ENCODE data around the gene MED23.
"Not testable (repeated sequence)": the region's sequence is repeated elsewhere in the genome, so short reads cannot be mapped to it uniquely, and the experiment has no call there.

The MED23 gene

DNA sequence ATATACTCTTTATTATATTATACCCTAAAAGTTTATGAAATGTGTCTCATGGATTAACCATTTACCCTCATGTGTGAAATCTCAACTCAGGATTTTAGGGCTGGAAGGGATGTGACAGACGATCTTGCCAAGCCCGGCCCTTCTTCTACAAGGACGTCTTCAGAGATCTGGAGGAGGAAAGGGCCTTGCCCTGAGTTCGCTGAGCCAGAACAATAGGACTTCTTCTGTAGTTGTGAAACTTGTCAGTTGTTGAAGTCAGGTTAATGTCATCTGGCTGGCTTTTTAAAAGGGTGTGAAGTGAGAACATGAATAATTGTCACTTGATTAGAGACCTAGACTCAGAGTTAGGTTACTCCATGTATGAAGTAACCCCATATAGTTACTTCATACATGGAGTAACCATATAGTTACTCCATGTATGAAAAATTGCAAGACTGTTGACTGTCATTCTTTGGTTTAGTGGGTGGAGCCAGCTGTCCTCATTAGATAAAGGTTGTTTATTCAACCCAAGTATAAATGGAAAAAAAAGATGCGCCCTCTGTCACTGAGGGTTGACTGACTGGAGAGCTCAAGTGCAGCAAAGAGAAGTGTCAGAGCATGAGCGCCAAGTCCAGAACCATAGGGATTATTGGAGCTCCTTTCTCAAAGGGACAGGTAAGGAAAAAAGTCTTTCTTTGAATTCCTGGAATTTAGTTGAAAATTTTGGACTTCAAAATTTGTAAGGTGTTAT, 55.2 kb downstream of the MED23 start, which contains the start of gene ARG1:
TSS of gene ARG1 (plus strand) at position 541 of the 730 bp plus-strand sequence. CDS start at position 598, 57 bp downstream.
- DNase-seq (ENCODE audit: low spot score) = no peak

- DNase-seq (ENCODE audit: low spot score) = no peak
Measured at GRCh38 chr6:131568726-131569125, 59.3 kb downstream of the MED23 start.

- DNase-seq (ENCODE audit: low spot score) = no peak
Measured at GRCh38 chr6:131565056-131565455, 63.0 kb downstream of the MED23 start.

GRCh38 chr6:131561925-131562707, 65.9 kb downstream of the MED23 start:
- DNase-seq (ENCODE audit: low spot score) = no peak

DNA sequence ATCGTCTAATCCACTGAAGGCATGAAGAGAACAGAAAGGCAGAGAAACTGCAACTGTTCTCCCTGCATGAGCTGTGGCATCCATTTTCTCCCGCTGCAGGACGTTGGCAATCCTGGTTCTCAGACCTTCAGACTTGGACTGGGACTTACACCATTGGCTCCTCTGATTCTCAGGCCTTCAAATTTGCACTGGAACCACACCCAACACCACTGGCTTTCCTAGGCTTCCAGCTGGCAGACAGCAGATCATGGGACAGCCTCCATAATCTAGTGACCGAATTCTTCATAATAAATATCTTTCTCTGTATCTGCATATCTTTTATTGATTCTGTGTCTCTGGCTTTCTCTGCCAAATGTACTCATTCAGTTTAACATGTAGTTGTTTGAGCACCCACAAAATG, 69.1 kb downstream of the MED23 start:
- DNase-seq (ENCODE audit: low spot score) = no peak

DNA sequence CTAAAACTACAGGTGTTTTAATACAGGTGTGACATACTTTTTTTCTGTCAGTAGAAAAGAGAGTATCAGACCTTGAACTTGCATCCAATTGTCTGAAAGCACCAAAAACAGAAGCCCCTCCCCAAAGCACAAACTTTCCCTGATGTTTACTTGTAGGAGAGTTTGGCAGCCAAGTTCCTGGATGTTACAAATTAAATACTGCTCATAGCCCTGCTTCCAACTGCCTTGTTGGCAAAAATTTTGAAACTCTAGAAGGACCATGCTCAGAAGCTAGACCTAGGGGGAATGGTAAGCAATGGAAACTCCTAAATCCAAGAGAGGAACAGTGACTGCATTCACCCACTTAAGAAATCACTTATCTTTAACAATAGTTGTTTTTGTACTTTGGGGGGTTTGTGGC, 72.0 kb downstream of the MED23 start:
- DNase-seq (ENCODE audit: low spot score) = no peak

DNA sequence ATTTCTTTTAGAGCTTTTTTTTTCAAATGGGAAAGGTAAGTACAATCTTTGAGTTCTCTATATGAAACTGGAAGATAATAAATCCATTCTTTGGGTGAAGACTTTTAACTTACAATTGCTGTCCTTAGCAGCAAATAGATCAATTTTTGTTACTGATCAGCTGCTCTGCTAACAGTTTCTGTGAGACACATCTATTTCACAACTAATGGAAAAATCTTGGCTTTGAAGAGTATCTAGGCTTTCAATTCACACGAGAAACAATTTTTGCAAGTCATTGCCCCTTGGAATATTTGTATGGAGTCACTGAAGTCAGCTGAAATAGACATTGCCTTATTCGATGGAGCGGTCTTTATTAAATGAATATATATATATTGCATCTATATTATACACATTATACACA, 75.5 kb downstream of the MED23 start:
- no peak for DNase-seq (ENCODE audit: low spot score)

DNA sequence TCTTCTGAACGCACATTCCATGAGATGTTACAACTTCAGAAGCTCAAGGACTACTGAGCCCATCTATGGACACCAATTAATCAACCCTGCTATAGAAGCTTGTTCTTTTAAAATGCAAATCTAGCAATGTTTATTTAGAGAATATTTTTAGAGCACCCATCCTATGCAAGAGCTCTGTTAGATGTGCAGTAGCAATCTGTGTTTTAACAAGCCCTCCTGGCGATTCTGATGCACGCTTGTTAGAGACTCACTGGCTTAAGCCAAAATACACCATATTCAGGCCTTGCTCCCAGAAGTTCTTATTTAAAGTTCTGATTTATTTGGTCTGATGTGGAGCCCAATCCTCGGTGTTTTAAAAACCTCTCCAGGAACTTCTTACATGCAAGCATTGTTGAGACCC, 76.1 kb downstream of the MED23 start:
- DNase-seq (ENCODE audit: low spot score) = no peak

GRCh38 chr6:131549811-131550210, 78.2 kb downstream of the MED23 start:
- no peak for DNase-seq (ENCODE audit: low spot score)

DNA sequence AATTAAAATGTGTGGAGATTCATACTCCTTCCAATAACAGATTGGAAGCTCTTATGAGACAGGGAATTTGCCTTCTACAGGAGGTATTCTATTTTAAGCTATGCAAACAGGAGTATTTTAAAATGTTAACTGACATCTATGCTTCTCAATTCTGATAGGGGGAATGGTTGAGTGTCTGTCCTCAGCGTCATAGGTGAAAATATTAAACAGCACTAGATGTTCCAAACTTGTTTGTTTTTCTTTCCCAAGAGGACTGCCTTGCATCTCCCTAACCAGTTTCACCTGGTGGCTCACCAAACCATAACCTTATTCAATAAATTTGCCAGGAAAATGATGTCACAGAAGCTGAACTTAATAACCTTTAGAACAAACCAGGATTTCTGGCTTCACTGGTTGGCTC, 79.6 kb downstream of the MED23 start:
- DNase-seq (ENCODE audit: low spot score) = no peak

DNA sequence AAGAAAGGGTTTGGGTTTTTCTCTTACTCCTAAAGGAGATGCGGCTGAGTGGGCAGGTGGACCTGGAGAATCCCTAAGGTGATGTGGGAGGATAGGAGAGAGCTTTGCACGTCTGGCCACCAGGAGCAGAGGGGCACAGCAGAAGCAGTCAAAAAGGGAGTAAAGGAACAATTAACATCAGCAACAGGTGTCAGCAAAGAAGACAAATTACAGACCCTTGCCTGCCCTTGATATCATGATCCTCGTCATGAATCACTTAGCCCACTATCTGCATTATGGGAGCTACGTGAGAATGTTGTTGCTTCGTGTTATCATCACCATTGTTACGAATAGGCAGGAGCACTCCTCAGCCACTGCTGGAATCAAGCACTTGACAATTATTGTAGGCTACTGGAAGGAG, 80.6 kb downstream of the MED23 start:
- no peak for DNase-seq (ENCODE audit: low spot score)

DNA sequence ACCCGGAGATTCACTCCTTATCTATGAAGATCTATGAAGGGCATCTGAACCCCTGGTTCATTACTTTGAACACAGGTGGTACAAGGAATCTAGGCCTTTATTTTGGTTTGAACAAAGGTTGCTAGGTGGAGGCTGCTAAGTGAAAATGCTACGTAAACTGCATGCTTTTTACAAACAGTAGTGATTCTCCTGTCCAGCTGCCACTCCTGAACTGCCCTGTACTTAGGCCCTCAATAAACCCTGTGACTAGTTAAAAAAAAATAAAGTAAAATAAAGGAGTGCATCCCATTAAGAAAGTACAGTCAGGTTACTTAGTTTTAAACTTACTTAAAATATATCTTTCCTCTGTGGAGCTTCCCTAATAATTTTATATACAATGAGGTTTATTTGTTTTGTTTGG, 82.7 kb downstream of the MED23 start:
- no peak for DNase-seq (ENCODE audit: low spot score)

DNA sequence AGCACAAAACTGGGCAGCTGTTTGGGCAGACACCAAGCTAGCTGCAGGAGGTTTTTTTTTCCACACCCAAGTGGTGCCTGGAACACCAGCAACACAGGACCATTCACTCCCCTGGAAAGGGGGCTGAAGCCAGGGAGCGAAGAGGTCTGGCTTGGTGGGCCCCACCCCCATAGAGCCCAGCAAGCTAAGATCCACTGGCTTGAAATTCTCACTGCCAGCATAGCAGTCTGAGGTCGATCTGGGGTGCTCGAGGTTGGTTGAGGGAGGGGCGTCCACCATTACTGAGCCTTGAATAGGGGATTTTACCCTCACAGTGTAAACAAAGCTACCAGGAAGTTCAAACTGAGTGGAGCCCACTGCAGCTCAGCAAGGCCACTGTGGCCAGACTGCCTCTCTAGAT, 89.4 kb downstream of the MED23 start:
- not testable (repeated sequence) for DNase-seq (ENCODE audit: low spot score)

DNA sequence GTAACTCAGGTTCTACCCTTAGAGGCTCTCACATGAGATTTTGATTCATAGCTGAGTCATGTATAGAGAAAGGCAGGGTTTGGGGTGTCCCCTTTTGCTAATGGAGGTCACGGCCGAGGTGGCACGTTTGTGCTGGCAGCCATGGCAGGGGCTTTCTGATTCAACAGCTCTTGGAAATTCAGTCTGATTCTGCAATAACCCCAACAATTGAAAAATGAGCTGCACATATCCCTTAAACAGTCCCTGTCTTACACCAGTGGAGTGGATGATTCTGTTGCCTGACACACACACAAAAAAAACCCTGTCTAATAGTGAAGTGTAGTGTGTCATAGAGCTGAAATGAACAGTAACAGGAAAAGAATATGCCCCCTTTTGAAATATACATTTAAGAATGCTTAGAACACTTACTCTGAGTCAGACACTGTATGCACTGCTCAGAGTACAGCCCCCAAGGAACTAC, 95.4 kb downstream of the MED23 start:
- no peak for DNase-seq (ENCODE audit: low spot score)

GRCh38 chr6:131531681-131532080, 96.4 kb downstream of the MED23 start:
- DNase-seq (ENCODE audit: low spot score) = not testable (repeated sequence)

- not testable (repeated sequence) for DNase-seq (ENCODE audit: low spot score)
Measured at GRCh38 chr6:131530936-131531335, 97.1 kb downstream of the MED23 start.

DNA sequence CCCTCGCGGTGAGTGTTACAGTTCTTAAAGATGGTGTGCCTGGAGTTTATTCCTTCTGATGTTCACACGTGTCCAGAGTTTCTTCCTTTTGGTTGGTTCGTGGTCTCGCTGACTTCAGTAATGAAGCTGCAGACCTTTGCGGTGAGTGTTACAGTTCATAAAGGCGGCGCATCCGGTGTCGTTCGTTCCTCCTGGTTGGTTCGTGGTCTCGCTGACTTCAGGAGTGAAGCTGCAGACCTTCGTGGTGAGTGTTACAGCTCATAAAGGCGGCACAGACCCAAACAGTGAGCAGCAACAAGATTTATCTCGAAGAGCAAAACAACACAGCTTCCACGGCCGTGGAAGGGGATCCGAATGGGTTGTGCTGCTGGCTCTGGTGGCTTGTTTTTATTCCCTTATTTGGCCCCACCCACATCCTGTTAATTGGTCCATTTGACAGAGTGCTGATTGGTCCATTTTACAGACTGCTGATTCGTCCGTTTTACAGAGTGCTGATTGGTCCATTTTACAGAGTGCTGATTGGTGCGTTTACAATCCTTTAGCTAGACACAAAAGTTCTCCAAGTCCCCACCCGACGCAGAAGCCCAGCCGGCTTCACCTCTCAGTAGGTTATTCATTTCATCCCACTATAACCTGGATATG, 103.2 kb downstream of the MED23 start:
- DNase-seq (ENCODE audit: low spot score) = no peak

DNA sequence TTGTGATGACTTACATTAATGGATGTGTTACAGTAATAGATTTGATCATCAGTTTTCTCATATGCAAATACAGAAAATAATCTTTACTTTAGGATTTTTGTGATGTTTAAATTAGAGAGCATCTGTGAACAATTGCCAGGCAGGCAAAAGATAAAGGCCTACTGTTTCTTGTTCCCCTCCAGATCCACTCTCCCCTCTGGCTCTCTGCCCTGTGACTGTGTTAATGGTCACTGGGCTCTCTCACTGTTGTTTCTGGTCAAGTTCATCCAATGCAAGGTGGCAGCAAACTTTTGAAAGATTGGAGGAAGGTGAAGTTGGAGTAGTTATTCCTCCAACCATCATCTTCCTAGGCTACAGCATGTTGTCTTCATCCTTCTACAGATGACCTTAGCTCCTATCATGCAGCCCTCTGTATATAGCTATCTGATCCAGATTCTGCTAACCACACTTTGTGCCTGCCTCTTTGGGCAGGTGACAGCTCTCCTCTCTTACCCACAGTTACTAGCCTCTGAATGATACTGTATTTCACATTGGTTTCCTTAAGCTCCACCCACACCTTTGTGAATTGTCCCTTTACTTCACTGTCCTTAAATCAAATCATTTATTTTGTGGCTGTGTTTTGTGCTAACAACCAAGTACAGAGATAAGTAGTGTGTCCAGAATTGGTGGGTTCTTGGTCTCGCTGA, 103.9 kb downstream of the MED23 start:
- no peak for DNase-seq (ENCODE audit: low spot score)

All from putamen (tissue), 1 donor.